Tibial nerve (tissue), 4 donors: Measurements from ENCODE around the gene CADPS2.

Experiments
- CTCF ChIP-seq, 5 experiments: fragments of 200-600 bp in 3 of 5; fragments of 450-650 bp in 2 of 5; sonication (generic) in 3 of 5; IDR thresholded peaks; one replicate each; pipeline ENCODE4 v1.5.1; 2016 to 2019; ENCODE audit warnings: antibody characterized with exemption in 5 of 5, mild to moderate bottlenecking in 3 of 5, moderate library complexity in 2 of 5
- EP300 ChIP-seq, 2 donors: sonication (generic); formaldehyde crosslinking; IDR thresholded peaks; one replicate each; pipeline ENCODE4 v1.6.1; 2017; ENCODE audit warnings: antibody characterized with exemption in 2 of 2, mild to moderate bottlenecking in 1 of 2
- POLR2A ChIP-seq, 2 donors: fragments of 450-650 bp; IDR thresholded peaks; one replicate each; pipeline ENCODE4 v1.6.1; 2017; ENCODE audit warnings: antibody characterized with exemption in 2 of 2, mild to moderate bottlenecking in 2 of 2, moderate library complexity in 2 of 2

GRCh38 chr7:122300211-122300932 lies 585.9 kb downstream of the CADPS2 start:
- TF ChIP-seq CTCF (IDR thresholded peaks at IDR 0.05) (no peak), POLR2A (IDR thresholded peaks at IDR 0.05) (no peak), EP300 (IDR thresholded peaks at IDR 0.05) (no peak)
